ENCODE results near the gene PBX3.

- TF ChIP-seq CTCF (conservative IDR thresholded peaks at IDR 0.05) = no peak
- TF ChIP-seq ZFX (IDR thresholded peaks at IDR 0.05) = no peak
These were observed 246.3 kb downstream of the PBX3 start for GRCh38 chr9:125993466-125993865.

Data from C4-2B (cell line).